NCI-H526 (cell line): ENCODE results near the gene RNU6-1.
A peak's percentile ranks its signal among the peaks of the same experiment; 100 is the strongest.

Source experiments
- DNase-seq, 2 experiments: peaks; one replicate each; lab custom pipeline; 2025; lab: John Stamatoyannopoulos, UW

RNU6-1 gene

DNA sequence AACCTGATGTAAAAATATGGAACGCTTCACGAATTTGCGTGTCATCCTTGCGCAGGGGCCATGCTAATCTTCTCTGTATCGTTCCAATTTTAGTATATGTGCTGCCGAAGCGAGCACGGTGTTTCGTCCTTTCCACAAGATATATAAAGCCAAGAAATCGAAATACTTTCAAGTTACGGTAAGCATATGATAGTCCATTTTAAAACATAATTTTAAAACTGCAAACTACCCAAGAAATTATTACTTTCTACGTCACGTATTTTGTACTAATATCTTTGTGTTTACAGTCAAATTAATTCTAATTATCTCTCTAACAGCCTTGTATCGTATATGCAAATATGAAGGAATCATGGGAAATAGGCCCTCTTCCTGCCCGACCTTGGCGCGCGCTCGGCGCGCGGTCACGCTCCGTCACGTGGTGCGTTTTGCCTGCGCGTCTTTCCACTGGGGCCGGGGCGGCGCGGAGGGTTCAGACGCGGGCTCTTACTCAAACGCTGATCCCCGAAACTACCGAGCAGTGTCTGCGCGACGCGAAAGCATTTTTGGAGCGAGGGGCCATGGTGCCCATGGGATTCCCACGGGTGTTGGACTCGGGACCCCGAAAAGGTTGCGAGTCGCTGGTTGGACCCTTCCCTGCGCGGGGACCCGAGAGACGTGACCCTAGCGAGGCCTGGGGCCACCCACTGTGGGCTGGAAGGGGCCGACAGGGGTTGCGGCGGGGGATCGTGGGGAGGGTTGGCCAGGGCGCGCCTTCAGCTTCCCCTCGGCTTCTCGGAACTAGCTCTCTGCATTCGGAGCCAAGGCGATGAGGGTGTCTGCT, at the start of gene RNU6-1:
TSS of gene RNU6-1 (minus strand) at position 117 of the 820 bp plus-strand sequence.
- peak; percentile 84 to 94 for DNase-seq

DNA sequence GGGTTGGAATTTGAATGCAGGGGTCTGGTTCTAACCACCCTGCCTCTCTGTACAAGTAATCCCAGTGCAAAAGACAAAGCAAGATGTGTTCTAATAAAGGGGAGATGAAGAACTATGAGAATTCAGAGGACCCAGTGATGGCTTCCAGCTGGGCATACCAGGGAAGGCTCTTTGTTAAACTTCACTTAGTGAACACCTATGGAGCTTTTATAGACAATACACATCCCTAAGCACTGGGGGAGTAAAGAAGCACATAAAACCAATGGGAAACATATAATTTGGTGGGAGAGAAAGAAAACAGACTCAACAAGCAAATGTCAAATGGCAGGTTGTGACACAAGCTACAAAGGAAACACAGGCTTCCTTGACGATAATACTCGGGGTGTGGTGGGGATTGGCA, 47.9 kb upstream of the RNU6-1 start:
- DNase-seq = no peak

DNA sequence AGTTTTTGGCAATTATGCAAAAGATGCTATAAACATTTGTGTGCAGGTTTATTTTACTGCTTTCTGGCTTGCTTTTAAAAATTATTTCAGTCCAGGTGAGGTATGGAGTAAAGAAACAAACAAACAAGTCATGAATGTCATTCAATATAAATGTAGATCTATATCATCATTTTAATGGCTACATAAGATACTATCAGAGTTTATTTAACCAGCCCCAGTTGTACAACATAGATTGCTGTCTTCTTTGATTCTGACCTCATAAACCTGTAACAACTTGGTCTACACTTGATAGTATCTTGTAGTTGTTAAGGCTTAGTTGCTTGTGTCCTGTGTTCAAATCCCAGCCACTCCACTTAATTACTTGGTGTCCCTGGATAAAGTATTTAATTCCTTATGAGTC, 46.0 kb upstream of the RNU6-1 start:
- no peak for DNase-seq

DNA sequence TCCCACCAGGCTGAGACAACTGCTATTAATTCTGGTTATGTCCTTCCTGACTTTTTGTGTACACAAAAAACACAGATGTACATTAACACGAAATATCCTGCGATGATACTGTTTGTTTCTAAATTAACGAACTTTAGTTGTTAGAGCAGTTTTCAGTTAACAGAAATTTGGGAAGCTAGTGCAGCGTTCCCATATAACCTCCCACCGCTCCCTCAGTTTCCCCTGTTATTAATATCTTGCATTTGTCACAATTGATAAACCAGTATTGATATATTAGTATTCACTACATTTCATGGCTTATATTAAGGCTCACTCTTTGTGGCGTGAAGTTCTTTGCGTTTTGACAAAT, 45.3 kb upstream of the RNU6-1 start:
- no peak for DNase-seq

DNA sequence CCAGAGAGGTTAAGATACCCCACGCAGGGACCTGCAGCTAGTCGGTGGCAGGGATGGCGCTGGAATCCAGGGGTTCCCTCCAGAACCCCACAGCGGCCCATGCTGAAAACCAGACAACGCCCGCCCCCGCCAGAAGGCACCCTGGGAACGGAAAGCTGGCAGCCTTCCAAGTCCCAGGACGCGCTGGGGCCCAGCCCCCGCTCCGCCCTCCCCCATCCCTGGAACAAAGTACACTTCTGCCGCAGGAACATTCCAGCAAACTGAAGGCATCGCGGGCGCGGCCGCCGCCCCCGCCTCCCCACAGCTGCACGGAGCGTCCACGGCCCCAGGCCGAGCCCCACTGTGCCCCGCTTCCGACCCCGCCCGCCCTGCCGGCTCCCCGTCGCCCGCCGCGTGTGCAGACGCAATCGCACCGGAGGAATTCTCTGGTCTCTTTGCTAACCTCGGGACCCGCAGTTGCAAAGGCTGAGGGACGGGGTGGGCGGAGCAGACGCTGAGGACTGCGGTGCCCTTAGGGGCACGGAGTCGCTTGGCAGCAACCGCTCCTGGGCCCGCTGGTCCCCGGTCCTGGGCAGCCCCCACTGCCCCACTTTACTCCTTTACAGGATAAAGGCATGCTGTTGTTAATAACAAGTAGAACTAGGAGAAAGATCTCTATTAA, 44.8 kb upstream of the RNU6-1 start:
- peak; percentile 40 to 91 for DNase-seq

DNA sequence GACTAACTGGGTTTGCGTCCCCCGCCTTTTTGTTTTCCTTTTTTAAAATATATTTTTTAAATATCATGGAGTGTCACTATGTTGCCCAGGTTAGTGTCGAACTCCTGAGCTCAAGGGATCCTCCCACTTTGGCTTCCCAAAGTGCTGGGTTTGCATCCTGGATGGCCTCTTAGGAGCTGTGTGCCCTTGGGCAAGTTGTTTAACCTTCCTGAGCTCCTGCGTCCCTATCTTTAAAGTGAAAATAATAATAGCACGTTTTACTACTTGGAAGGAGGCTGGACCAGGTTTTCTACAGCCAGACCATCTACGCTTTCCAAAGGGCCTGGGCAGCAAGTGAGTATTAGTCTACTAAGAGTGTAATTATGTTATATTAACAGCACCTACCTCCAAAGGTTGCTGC, 44.2 kb upstream of the RNU6-1 start:
- DNase-seq = no peak

DNA sequence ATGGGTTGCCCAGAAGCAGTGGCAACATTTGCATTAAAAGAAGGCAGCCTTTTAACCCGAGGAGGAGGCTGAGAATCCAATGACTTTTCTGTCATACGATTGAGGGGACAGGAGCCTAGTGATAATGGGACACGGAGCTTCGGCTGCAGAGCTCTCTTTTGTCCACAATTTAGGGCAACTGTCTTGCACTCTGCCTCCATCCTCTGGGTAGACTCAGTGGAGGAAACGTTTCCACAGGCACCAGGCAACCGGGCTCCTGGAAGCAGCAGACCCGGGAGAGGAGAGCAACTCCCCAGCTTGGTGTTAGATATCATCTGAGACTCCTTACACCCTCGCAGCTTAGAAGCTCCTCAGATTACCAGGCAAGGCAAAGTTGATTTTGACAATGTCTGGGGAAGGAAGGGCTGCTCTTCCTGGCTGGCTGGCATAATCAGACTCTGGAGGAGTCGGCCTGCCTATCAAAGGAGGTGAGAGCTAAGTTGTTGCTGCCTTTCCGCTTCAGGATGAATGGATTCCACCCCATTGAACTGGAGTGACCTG, 43.5 kb upstream of the RNU6-1 start:
- no peak for DNase-seq

DNA sequence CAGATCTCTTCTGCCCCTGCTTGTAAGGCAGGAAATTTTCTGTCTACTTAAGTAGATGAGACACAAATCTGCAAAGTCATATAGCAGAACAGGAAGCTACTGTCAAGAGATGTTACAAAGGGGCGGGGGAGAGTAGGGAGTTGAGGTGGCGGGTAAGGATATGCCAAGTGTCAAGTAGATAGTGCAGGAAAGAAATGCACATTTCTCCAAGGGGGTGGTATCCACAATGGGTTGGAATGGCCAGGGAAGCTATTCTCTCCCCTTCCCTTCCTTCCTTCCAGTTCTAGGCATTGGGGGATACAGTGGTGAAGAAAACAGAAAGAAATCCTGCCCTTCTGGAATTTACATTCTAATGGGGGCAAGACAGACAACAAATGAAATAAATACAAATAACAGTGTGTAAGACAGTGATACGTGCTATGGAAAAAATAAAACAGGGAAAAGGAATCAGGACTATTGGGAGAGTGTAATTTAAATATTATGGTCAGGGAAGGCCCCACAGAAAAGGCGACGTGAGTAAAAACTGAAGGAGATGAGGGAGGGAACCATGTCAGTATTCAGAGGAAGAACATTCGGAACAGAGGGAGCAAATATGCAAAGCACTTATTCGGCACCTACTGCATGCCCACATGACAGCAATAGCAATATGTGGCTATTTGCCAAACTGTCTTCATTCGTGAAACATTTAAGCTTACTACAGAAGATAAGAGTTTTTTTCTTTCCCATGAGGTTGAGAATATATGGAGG, 42.8 kb upstream of the RNU6-1 start:
- no peak for DNase-seq

DNA sequence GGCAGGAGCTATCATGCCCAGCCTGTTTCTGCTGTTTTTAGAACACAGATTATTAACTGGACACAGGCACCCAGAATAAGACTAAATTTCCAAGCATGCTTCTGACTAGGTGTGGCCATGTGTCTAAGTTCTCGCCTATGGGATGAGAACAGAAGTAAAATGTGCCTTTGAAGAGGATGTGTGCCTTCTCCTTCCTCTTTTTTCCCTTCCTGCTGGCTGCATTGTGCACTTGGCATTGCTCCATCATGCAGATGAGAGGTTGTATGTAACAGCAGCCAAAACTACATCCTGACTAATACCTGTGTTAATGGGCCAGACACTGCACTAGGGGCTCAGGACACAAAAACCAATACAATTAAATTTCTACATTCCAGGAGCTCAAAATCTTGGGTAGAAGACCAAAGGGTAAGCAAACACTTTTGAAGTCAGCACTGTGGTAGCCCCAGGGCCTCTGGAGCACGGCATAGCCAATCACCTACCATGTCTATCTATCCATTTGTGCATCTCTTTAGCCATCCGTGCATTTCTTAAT, 40.9 kb upstream of the RNU6-1 start:
- DNase-seq = no peak

DNA sequence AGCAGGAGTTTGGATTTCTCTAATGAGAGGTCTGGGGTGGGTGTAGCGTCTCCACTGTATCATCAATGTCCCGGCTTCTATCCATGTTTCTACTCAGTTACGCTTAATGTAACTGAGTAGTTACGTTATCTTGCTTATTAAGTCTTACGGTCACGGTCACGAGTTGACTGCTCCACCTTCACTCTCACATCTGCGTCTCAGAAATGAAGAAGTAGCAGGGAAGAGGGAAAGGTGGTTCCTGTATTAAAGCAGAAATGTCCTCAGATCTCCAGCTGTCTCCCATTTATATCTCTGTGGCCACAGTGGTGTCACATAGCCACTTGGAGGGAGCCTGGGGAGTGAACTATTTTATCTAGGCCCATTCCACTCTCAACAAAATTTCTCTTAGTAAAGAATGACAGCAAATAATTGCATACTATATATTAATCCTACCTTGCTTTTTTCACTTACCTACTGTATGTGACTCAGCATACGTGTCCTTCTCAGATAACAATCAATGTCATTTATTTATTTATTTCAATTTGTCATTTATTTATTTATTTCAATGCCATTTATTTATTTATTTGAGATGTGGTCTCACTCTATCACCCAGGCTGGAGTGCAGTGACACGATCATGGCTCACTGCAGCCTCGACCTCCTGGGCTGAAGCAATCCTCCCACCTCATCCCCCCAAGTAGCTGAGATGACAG, 39.7 kb upstream of the RNU6-1 start:
- no peak for DNase-seq

DNA sequence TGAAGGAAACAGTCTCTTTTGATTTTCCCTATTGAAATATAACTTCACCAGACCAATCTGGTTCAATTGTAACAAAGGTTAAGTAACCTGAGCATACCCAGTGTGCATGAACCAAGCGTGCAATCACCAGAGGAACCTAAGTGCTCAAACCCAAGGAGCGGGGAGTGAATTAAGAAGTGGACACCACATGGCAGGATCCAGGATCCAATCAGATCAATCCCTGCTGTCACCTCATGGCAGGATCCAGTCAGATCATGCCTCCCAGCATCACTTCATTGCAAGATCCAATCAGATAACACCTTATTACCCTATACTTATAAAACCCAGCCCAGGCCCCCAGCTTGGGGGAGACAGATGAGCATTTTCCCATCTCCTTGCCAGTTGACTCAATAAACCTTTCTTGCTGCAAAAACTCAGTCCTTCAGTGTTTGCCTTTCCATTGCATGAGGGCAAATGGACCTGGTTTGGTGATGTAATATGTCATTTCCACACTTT, 38.9 kb upstream of the RNU6-1 start:
- no peak for DNase-seq

DNA sequence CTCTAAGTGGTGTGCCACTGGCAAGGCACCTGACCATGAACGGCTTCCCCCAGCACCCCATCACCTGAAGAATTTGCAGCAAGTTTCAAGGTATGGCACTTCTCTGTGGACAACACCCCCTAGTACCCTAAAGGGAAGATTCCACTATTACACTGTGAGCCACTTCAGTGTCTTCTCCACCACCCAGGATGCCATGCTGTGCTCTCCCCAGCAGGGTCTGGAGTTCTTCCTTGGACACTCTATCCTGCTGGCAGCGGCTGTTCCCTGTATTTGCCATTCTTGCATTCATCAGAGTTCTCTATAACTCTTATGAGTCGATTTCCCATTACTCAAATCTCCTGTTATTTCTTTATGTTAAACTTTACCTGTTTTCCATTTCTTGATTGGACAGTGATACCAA, 33.9 kb upstream of the RNU6-1 start:
- no peak for DNase-seq

DNA sequence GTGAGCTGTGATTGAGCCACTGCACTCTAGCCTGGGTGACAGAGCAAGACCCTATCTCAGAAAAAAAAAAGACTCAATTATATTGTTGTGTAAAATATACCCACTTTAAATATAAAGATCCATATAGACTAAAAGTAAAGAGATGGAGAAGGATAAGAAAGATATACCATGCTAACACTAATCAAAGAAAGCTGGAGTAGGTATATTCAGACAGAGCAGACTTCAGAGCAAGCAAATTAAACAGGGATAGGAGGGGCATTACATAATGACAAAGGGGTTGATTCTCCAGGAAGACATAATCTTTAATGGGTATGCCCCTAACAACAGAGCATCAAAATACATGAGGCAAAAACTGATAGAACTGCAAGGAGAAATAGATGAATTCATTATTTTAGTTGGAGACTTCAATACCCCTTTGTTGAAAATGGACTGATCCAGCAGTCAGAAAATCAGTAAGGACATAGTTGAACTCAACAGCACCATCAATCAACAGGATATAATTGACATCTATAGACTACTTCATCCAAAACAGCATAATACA, 31.1 kb upstream of the RNU6-1 start:
- DNase-seq = no peak

DNA sequence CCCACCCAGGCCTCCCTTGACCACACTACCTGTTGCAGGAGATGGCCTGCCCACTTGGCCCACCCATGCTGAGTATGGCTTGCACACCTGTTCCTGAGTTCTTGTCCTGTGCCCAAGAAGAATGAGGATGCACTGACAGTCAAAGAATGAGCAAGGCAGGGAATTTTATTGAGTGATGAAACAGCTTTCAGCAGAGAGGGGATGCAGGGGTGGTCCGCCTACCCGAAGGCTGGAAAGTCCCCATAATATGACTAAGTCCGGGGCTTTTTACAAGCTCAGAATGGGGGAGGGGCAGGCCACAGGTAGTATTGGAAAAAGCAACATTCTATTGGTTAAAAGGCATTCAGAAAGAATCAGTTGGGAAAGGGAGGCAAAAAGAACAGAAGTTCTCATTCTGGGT, 29.9 kb upstream of the RNU6-1 start:
- DNase-seq = no peak

DNA sequence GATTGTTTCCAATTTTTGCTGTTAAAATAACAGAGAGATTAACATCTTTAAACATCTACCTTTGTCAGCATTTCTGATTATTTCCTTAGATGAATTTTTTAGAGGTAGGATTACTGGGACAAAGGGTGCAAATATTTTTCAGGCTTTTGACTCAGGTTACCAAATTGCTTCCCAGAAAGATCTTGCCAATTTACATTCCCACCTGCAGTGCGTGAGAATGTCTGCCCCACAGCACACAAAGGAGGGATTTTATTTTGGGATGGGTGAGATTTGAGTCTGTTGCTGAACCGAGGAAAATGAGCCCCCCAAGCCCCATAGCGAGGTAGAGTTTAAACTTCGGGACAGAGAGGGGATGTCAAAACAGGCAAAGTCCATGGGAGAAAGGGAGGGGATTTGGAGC, 25.9 kb upstream of the RNU6-1 start:
- no peak for DNase-seq

DNA sequence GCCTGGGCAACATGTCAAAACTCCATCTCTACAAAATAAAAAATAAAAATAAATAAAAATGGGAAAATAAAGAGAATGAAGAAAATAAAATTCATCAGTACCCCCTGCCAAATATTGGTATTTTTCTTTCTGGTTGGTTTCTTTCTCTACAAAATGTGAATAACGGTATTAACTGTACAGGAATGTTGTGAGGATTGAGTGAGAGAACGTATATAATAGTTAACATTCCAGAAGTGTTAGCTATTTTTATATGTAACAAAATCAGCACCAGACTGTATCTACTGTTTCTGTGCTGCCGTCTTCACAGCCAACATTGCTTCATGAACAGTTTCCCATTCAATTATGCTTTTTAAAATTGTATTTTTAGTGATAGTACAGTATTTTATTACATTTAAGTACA, 25.5 kb upstream of the RNU6-1 start:
- no peak for DNase-seq

DNA sequence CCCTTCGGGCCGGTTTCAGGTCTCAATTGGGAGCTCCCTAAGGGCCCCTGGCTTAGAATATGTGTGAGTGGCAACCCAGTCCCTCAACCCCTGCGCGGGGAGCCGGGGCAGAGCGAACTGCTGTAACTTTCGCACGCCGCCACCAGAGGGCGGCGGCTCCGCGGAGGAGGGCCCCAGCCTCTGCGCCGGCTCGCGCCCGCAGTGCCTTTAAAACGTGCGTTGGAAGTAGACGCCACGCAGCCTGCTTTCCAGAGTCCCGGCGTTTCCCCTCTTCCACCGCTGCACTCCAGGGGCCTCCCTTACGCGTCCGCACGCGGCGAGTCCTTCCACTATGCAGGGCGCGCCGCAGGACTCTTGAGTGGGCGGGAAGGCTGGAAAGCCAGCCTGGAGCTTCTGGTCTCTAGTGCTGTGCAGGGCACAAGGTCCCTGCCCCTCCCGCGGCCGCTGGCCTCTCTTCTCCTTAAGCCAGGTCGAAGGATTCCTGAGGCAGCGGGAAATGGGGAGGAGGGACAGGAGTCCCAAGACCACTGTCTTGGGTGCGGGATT, 23.7 kb upstream of the RNU6-1 start:
- DNase-seq = peak; percentile 68 to 92

DNA sequence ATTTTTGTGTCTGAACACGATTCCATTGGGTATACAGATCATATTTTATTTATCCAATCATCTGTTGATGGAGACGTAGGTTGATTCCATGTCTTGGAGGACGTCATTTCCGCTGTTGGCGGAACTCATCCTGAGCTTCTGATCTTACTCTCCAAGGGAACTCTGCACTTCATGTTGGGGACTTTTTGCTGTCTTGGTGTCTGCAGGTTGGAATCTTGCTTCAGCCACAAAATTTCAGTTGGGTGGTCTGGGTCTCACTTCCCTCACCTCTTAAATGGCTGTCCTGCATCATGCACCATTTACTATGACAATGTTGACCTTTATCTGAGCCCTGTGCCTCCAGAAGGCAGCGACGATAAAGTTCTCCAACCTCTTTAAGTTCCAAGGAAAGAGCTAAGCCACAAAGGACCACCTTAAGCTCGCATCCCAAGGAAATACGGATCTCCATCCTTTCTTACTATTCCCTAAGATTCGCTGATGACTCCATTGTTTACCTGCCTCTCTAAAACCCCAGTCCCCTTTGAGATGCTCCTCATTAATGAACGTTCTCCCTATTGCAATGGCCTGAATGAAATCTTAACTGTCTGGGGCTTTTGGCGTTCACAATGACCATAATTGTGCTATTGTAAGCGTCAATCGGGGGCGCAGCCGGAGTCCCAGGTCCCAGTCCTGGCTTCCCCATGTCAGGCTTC, 23.1 kb upstream of the RNU6-1 start:
- DNase-seq = no peak

DNA sequence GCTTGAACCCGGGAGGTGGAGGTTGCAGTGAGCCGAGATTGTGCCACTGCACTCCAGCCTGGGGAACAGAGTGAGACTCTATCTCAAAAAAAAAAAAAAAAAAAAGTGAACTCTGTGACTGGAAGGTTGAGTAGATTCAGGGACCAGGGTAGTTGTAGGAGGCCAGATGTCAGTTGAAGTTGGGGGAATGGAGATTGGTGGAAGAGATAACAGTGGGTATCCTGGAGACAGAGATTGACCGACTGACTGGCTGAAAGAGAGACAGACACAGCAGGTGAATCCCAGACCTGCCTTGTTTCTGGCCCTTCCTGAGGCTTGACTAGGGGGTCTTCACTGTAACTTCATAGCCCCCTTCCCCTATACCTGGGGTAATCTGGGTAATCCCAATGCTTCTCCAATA, 22.1 kb upstream of the RNU6-1 start:
- DNase-seq = no peak

DNA sequence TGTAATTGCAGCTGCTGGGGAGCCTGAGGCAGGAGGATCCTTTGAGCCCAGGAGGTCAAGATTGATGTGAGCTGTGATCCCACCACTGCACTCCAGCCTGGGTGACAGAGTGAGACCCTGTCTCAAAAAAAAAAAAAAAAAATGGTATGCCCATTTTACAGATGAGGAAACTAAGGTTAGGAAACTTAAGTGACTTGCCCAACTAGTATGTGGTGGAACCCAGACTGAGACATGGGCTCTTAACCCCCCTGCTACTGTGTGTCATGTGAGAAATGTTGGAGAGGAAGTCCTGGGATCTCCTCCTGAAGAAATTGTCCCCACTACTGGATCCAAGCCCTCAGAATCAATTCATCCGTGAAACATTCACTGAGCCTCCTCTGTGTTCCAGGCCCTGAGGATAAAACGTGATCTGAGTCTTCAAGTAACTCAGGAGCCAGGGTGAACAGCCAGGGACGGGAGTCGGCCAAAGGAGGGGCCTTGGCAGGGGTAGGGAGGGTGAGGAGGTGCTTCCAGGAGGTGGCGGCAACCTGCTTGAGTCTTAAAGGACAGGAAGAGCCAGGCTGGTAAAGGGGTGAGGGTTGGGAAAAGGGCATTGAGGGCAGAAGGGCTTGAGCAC, 19.6 kb upstream of the RNU6-1 start:
- DNase-seq = no peak
